OCI-M1 (cell line): ENCODE measurements around the gene PEF1.

Source experiments
- DNase-seq: peaks from one replicate; lab custom pipeline; 2025; lab: John Stamatoyannopoulos, UW

PEF1 gene

GRCh38 chr1:31653717-31654473, 9.2 kb upstream of the PEF1 start:
- DNase-seq = no peak

GRCh38 chr1:31652891-31653499, 8.3 kb upstream of the PEF1 start:
- no peak for DNase-seq

GRCh38 chr1:31651766-31652165, 7.1 kb upstream of the PEF1 start:
- no peak for DNase-seq

GRCh38 chr1:31651089-31651420, 6.4 kb upstream of the PEF1 start:
- DNase-seq = no peak

- DNase-seq = peak; percentile 14
These were observed 5.7 kb upstream of the PEF1 start for GRCh38 chr1:31650161-31651088.

GRCh38 chr1:31648641-31649357, 4.1 kb upstream of the PEF1 start:
- DNase-seq = no peak

- no peak for DNase-seq
These were observed 3.5 kb upstream of the PEF1 start for GRCh38 chr1:31648190-31648589.

- no peak for DNase-seq
These were observed 2.4 kb upstream of the PEF1 start for GRCh38 chr1:31647106-31647505.

GRCh38 chr1:31646259-31646960, 1.7 kb upstream of the PEF1 start:
- DNase-seq = no peak

- DNase-seq = no peak
These were observed 545 bp upstream of the PEF1 start for GRCh38 chr1:31645274-31645568.

GRCh38 chr1:31643976-31644559, 608 bp downstream of the PEF1 start:
- DNase-seq = no peak

GRCh38 chr1:31642897-31643296, 1.8 kb downstream of the PEF1 start:
- DNase-seq = no peak

GRCh38 chr1:31642366-31642765, 2.3 kb downstream of the PEF1 start:
- no peak for DNase-seq

- DNase-seq = no peak
These were observed 3.7 kb downstream of the PEF1 start for GRCh38 chr1:31640964-31641363.

- no peak for DNase-seq
These were observed 4.5 kb downstream of the PEF1 start for GRCh38 chr1:31640179-31640578.

GRCh38 chr1:31639543-31639942, 5.1 kb downstream of the PEF1 start:
- DNase-seq = no peak

GRCh38 chr1:31637915-31638673, 6.6 kb downstream of the PEF1 start:
- no peak for DNase-seq

GRCh38 chr1:31633117-31633516, 11.6 kb downstream of the PEF1 start:
- peak; percentile 55 for DNase-seq

- DNase-seq = no peak
These were observed 12.0 kb downstream of the PEF1 start for GRCh38 chr1:31632649-31633048.

GRCh38 chr1:31628931-31629556, 15.6 kb downstream of the PEF1 start:
- no peak for DNase-seq
